Bronchial smooth muscle cell (primary cell): ENCODE results near the gene CHMP1A. TPM values are rescaled to one million over a fixed set of nuclear protein-coding genes. Genes with fewer than 3 reads are reported as not detected.

Experiments used
- total RNA-seq: library from RNA; depleted of rRNA; stranded (reverse); fragments of >200 nt; gene quantifications from 2 replicates; pipeline ENCODE4 v1.2.1, GENCODE V29; 2014

The CHMP1A gene
- total RNA-seq, result 89.5 and 101 TPM in 2 replicates

DNA sequence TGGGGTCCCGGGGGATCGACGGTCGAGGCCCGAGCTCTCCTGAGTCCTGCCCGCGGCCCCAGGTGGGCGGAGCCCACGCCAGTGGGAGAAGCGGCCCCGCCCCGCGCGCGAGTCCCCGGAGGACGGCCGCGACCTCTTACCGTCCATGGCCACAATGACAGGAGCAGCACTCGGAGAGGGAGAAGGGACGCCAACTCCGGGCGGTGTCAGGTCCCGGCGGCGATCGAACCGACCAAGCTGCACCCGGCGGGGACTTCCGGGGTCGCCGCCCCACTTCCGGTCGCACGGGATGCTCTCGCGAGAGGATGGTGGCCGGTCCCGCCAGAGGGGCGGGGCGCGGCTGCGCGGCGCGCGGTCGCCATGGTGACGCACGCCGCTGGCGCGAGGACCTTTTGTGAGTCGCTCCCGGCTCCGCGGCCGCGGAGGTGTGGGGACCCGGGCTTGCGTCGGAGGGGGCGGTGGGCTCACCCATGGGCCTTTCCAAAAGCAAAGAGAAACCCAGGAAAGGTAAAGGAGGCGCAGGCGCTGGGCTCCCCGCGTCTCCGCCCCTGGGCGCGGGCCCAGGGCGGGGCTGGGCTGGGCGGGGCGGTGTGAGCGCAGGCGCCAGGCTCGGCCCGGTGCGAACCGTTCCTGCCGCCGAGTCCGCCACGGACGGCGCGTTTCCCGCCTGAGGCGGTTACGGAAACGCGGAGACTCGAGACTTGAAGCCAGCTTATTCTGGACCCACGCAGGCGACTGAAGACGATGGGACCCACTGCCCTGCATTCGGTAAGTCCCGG, at the start of gene CHMP1A, which contains the start of gene SPATA33:
TSS of gene CHMP1A (minus strand) at position 267 of the 779 bp plus-strand sequence. CDS start at position 147, 120 bp downstream.
TSS of gene SPATA33 (plus strand) at position 395 of the 779 bp plus-strand sequence. CDS start at position 471, 76 bp downstream.

GRCh38 chr16:89701425-89702406, 44.2 kb upstream of the CHMP1A start, which contains the start of gene SPATA2L:
Gene SPATA2L, minus strand, starts transcription at chr16:89701705. Its CDS starts 473 bp downstream, at chr16:89701232.

DNA sequence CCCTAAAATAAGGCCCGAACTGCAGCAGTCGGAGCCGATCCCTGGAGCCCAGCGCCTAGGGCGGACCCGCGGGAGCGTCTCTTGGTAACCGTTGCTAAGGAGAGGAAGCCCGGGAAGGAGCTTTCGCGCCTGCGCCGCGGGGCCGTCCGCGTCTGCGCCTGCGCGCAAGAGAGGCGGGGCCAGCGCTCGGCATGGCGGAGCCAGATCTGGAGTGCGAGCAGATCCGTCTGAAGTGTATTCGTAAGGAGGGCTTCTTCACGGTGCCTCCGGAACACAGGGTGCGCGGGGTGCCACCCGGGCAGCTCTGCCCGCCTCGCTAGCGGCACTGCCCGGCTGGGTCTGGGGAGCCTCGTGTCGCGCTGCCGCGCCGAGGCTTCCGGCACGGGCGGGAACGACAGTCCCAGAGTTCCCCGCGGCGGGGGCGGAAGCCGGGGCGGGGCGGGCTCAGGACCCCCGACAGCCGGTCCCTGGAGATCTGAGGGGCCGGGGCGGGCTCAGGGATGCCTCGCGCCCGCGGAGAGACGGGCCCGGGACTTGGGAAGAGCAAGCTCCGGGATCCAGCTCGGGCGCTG, 29.1 kb upstream of the CHMP1A start, which contains the start of gene CDK10:
TSS of gene CDK10 (plus strand) at position 170 of the 572 bp plus-strand sequence. CDS start at position 192, 22 bp downstream.

GRCh38 chr16:89613231-89613953, 44.1 kb downstream of the CHMP1A start, which contains the start of gene DPEP1:
Gene DPEP1, plus strand, starts transcription at chr16:89613642. Its CDS starts 16,769 bp downstream, at chr16:89630411.

Other genes starting within 250 kb of the CHMP1A start
- 49.6 and 55.0 TPM in 2 replicates for gene ANKRD11, start 167.1 kb downstream of the CHMP1A start, total RNA-seq
- gene SPG7, start 149.3 kb downstream of the CHMP1A start, total RNA-seq, result 124 and 126 TPM in 2 replicates
- gene RPL13, start 97.0 kb downstream of the CHMP1A start, total RNA-seq, result 2,712 and 3,948 TPM in 2 replicates
- 9.2 and 30.4 TPM in 2 replicates for gene CPNE7, start 82.0 kb downstream of the CHMP1A start, total RNA-seq
- under 0.01 and 0.26 TPM in 2 replicates for gene DPEP1, start 44.1 kb downstream of the CHMP1A start, total RNA-seq
- 2.5 and 2.7 TPM in 2 replicates for gene SPATA33, start 128 bp upstream of the CHMP1A start, total RNA-seq
- gene CDK10, start 29.0 kb upstream of the CHMP1A start, total RNA-seq, result 28.9 and 34.5 TPM in 2 replicates
- gene SPATA2L, start 44.0 kb upstream of the CHMP1A start, total RNA-seq, result 5.0 and 6.4 TPM in 2 replicates
- 8.0 and 9.0 TPM in 2 replicates for gene VPS9D1, start 63.2 kb upstream of the CHMP1A start, total RNA-seq
- 7.4 and 9.8 TPM in 2 replicates for gene ZNF276, start 63.8 kb upstream of the CHMP1A start, total RNA-seq
- 1.5 and 3.9 TPM in 2 replicates for gene FANCA, start 158.9 kb upstream of the CHMP1A start, total RNA-seq
- 1.5 and 1.6 TPM in 2 replicates for gene SPIRE2, start 170.8 kb upstream of the CHMP1A start, total RNA-seq
- gene TCF25, start 215.9 kb upstream of the CHMP1A start, total RNA-seq, result 240 and 255 TPM in 2 replicates